DMS79 (cell line): Measurements from ENCODE around the gene GALNT16.
"Not testable (repeated sequence)": the region's sequence is repeated elsewhere in the genome, so short reads cannot be mapped to it uniquely, and the experiment has no call there.

Experiments used
- DNase-seq: peaks from one replicate; lab custom pipeline; 2025; lab: John Stamatoyannopoulos, UW

Gene GALNT16

DNA sequence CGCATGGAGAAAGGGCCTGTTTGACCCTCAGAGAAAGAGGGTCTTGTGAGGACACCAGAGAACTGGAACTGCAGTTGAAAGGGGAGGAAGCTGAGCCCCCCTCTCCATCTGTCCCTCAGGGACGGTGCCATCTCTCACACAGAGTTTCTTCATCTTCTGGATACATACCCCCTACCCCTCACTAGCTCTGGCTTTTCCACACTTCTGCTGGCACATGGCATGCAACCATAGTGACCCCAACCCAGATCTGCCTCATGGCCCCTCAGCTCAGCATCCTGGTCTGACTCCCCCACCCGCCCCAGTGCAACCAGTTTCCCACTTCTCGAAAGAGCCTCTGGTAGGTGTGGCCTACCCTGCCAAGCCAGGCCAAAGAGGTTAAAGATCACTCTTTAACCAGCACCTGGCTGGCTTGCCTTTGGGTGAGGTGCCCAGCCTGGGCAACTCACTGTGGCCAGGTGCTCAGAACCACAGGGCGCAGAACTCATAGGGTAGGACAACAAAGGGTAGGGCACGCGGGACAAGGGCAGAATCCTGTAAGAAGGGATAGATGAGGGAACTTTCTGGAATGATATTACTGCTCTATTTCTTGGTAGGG is 25.8 kb downstream of the GALNT16 start:
- DNase-seq = no peak

DNA sequence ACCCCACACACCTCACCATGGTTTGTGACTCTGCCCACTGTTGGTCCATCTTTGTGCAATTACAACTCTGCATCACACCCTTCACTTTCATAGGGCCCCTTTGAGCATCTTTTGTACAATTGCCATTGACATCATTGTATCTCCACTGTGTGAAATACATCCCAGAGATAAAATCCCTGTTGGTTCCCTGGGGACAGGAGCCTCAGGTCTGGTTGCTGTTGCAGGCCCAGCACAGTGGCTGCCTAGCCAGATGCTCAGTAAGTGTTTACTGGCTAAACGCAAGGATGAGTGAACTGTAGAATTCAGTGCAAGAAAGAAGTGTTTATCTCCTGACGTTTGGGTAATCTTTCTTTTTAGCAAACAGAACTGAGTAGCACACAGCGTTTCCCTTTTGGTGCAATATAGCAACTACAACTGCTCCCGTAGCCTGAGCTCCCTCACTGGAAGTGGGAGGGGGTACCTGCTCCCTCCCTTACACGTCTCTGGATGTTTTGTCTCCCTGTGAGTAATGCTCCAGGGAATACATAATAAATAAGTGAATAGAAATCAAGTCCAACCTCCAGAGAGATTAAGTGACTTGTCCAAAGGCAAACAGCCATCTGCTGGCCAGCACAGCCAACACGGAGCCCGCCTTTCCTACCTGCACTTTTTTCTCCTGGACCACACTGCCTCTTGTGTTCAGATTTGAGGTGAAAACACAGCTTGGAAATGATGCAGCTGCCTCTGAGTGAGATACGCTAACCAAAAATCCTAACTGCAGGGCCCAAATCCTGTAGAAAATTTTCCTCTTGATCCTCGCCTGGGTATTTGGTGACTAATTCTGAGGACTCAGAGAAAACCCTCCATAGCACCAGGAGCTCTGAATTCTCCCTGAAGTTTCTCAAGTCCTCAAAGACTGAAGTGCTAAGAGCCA is 27.4 kb downstream of the GALNT16 start:
- no peak for DNase-seq

DNA sequence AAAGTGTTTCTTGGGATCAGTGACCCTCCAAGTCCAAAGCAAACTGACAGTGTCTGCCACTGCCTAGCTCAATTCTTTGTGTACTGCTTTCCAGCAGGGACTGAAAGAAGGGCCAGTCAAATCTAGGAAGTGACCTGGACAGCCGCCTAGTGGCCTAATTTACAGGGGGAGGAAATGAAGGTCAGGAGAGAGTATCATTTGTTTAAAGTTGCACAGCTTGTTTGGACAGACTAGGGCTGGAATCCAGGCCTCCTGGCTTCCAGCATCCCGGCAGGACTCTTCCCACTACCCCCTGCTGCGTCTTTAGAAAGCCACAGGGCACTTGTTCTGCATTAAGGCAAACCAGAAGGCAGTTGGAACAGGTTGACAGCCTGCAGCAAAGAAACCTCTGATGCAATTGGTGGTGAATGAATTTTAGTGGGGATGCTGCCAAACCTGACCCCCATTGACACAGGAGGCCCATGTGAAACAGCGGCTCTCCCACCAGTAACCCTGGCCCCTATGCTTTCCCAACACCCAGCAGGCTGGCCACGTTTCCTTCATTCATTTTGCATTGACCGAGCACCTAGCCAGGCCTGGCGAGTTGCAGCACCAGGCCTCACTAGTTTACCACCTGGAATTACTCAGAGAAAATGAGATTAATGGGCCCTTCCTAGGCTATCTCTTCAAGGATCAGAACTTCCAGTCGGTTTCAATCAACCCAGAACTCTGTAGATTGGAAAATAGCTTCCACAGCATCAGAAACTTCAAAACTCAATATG is 28.2 kb downstream of the GALNT16 start:
- DNase-seq = peak; percentile 65

DNA sequence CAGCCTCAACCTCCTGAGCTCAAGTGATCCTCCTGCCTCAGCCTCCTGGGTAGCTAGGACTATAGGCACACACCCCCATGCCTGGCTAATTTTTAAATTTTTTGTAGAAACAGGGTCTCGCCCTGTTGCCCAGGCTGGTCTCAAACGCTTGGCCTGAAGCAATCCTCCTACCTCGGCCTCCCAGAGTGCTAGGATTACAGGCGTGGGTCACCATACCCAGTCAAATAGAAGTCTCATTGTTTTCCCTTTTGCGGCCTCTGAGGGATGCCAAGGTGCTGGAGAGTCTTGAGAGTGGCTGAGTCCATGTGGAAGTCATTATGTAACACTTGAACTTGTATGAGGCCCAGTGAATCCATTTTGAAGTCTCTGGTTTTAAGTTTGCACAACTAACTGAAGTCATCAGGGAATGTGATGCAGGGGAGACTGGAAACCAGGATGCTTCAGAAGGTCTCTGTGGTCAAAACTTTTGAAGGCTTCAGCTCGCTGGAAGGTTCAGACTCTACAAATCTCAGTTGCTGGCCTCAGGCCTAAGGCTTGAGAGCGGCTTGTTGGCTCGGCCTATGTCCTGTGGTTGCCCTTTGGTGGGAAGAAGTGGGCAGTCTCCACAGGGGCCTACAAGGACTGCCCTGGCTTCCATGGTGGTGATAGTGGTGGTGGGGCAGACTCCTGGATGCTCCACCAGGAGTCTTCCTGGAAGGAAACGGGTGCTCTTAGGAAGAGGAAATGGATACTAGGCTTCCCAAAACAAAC is 29.2 kb downstream of the GALNT16 start:
- DNase-seq = no peak

DNA sequence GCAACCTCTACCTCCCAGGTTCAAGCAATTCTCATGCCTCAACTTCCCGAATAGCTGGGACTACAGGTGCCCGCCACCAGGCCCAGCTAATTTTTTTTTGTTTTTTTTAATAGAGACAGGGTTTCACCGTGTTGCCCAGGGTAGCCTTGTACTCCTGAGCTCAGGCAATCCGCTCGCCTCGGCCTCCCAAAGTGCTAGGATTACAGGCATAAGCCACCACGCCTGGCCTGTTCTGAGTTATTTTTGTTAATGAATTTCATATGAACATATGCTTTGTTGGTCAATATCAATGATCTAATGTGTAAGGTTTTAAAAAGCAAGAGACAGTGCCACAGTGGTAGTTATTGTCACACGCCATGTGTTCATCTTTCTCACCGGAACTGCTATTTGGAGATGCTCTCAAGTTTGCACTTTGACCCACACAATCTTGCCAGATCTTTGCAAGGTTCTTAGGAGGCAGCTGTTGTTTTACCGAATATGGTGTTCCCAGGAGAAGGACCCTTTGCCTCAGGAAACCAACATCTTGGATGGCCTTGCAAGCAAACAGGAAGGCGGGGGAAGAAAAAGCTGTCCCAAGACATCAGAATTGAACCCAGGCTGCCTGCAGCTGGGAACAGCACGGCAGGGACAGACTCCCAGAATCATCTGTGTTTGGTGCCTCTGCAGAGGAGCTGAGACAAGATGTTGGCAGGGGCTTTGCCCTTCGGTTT is 30.0 kb downstream of the GALNT16 start:
- no peak for DNase-seq

DNA sequence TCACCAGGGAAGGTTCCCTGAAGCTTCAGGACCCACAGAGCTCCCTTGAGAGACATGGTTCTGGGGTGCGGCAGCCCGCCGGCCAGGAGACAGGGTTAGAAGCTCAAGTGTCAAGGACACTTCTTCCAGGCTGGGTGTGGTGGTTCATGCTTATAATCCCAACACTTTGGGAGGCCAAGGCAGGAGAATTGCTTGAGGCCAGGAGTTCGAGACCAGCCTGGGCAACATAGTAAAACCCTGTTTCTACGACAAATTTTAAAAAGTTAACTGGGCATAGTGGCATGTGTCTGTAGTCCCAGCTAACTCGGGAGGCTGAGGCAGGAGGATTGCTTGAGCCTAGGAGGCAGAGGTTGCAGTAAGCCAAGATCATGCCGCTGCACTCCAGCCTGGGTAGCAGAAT is 30.9 kb downstream of the GALNT16 start:
- not testable (repeated sequence) for DNase-seq

DNA sequence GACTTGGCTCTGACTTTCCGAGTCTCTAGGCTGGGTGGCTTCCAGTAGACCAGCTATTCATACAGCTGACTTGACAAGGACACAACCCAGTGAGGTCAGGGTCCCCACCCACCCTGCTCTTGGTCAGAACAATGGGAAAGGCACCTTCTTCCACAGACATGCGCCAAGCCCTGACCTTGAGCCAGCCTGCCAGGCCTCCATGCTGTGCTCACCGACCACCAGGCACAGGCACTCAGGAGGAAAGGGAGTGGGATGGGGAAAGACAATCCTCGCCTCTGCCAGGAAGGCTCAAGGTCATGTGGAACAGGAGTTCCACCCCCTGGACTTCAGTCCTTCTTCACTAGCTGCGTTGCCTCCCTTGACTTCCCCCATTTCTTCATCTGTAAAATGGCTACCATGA is 31.4 kb downstream of the GALNT16 start:
- DNase-seq = no peak

DNA sequence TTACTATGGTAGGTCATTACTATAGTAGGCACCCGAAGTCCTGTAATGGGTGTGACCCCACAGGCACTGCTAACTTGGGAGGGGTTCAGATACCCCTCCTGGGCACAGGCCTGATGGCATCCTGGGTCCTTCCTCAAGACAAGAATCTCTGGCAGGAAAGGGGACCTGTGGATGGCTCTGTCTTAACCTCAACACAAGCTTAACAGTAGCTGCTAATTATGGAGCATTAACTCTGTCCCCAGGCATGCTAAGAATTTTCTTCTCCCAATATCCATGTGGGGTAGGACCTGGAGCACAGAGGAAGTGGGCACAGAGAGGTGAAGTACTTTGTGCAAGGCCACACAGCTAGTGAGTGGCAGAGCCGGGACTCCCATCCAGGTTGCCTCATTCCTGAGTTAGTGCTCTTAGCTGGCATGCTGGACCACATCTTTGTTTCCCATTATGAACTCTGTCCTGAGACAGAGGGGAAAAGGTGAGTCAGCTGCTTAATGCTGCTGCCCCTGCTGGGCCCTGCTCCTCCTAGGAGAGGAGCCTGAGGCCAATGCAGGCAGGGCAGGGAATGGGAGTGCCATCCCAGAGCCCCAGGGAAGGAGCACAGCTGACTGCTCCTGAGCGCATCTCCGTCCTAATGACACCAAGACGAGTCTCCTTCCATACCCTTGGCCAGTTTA is 32.1 kb downstream of the GALNT16 start:
- DNase-seq = no peak

DNA sequence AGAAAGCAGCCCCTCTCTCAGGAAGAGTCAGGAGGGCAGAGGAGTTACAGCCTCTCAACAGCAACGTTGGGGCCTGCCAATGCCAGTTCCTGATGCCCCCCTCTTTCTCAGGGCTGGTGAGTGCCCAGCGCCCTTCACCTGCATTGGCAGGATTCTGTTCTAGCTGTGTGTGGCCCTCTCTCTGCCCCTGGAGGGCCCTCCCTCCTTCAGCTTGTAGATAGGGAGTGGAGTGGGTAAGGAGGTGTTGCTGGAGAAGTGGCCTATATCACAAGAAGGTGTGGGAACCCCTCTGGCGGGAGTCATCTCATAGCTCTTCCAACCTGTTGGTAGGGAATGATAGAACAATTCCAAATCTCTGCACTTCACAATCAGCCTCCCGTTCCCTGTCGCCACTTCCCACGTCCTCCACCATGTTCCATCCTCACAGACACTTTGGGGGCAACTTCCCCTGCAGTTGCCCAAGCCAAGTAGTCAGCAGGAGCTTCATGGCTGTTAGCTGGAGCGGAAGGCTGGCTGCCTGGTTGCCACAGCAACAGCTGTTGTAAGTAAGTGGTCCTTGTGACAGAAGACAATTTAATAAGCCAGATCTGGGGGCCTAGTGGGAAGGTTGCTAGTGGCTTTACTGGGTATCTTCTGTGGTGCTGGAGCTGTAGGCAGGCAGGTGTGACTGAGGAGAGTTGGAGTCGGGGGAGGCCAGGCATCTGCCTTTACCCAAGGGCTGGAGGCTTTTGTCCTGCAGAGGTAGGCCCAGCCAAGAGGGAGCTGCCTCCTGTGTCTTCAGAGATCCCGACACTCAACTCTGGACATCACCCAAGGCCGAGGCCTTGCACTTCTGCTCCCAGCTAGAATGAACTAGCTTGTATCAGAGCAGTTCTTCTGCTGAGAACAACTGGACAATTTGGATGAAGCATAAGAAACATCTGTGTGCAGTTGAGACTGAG is 38.4 kb downstream of the GALNT16 start:
- DNase-seq = peak; percentile 94

DNA sequence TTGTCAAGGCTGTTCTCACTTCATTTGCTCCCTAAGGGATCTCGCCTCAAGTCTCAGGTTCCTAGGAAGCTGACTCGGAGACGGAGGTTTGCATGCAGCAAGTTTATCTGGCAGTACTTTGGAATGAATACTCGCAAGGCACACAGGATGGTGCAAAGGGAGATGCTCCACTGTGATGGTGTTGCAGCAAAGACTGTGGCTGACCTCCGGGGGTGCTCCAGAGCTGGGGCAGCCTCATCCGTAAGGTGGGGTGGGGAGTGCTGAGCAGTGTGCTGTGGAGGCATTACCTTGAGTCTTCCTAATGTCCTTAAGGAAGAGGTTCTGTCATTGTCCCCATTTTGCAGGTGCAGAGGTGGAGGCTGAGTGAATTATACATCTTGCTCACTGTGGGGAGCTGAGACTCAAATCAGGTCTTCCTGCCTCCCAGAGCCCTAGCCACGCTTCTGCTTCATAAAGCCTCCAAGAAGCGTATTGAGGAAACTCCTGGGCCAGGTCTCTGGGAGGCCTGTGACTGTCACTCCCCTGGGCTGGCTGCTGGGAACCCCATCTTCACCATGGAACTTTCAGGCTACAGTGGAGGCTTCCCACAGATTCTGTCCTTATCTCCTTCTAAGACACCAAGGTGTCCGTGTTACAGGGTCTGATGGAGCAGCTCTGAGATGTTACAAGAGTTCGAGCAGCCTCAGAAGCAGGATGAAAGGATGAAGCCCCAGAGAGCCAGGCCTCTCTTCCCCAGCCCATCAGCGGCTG is 39.5 kb downstream of the GALNT16 start:
- DNase-seq = no peak

DNA sequence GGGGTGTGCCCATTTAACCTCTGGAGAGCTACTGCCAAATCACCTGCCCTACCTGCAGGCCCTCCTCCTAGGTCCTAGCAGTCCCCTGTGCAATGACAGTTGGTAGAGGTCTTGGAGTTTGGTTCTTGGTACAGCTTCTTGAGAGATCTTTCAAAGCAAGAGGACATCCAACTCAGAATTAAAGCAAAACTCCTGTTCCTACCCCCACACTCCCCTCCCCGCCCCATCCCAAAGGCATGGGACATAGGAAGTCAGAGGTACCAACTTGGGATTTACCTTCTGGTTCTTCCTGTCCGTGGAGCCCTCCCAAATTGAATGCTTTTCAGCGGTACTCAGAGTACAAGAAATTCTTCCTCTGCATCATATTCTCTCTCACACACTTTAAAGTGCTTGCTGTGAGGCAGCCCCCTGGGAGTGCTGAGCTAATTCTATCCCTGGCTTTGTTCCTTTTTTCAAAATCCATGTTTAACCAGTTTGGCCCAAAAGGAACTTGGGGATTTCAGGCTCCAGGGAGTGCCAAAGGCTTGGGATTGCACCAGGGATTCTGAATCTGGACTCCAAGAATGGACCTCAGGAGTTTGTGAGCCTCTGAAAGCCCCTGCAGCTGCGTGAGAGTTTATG is 40.8 kb downstream of the GALNT16 start:
- DNase-seq = no peak

DNA sequence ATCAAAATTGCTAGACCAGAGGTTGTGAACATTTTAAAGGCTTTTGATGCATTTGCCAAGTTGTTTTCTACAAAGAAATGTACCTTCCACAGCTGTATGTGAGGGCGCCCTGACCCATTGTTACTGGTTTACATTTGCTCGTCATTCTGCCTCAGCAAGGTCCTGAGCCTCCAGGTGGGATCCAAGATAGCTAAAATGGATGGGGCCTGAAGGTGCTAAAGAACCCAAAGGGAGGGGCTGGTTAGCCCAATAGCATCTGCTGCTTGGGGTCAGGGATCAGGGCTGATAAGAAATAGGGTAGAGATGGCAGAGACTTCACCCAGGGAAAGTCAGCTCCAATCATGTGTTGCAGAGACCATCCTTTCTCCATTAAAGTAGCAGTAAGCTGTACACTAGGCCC is 43.1 kb downstream of the GALNT16 start:
- DNase-seq = no peak

DNA sequence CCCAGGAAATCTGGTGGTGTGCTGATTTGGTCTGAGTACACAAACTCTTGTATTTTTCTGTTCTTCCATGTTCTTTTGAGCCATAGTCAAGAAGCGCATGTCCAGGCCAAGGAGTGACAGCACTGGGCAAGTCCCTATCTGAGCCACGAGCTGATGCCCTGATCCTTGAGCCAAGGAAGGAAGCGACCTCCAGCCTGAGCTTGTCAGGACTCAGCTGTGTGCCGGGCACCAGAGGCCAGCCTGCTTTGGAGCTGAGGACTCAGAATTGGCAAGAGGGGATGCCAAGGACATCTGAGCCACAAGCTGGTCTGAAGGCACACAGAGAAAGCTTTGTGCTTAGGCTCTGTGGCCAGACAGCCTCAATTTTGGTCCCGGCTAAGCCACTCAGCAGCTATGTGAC is 52.6 kb downstream of the GALNT16 start:
- no peak for DNase-seq

DNA sequence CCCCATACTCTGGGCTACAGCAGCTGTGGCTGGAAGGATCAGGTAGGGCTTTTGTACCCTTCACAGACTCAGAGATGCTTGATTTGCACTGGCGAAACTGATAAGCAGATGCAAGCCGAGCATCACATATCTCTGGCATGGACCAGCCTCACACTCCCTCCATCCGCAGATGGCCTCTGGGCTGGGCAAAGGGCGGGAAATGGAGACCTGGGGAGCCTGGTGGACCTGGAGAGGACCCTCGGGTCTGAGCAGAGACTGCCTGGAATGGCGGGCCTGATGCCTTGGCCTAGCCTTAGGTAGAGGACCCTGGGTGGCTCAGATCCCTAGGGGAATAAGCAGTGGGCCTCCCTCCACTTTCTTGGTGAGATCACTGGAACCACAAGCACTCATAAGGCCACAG is 53.2 kb downstream of the GALNT16 start:
- no peak for DNase-seq

DNA sequence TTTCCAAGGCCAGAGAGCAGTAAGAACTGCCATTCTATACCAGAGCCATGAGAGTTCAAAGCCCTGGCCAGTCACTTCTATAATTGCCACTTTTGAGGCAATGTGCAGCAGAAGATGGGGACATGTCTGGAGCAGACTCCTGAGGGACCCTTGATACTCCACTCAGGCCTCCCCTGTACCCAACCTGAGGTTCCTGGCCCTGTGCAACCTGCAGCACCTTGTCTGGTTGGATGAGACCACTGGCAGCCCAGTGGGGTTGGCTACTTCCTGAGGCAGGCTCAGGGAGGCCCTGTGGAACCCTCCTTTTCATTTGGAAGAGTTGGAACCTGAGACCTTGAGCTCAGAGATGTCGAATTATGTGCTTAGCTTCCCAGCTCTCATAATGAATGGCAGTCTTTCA is 54.4 kb downstream of the GALNT16 start:
- DNase-seq = no peak

DNA sequence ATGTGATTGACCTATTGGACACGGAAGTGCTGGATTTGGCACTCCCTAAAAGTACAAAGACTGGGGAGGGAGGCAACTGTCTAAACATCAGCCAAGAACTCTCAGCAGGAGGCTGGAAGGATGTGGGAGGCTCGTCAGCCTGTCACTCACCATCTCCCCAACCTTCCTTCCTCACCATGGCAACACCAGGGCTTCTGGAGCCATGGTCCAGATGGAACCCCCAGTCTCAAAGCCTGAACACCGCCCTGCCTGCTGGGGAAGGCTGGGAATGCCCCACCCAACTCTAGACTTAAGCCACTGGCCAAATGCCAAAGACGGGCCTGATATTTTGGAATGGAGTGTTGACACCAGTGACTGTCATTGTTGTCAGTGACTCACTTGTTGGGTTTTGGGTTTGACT is 55.3 kb downstream of the GALNT16 start:
- no peak for DNase-seq

DNA sequence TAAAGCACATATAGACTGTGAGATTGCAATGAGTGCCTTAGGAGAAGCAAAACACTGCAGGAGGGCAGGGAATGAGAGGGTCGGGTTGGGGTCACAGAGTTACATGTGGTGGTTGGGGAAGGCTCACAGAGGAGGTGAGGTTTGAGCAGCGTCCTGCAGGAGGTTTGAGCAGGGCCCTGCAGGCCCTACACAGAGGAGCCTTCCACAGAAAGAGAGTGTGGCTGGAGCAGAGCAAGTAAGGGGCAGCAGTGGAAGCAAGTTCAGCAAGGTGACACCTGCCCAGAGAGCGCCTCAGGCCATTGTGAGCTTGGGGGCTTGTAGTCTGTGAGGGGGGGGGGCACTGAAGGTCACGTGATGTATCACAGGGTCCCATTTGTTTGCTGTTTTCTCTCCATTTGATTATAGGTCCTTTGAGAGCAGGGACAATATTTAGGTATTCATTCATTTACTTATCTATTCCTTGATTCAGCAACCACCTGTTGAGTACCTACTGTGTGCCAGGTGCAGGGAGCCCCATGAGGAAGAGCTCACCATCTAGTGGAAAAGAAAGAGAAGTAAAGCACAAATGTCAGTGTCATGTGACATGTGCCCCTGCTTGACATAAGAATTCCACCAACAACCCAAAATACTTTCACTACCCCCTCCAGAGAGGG is 56.6 kb downstream of the GALNT16 start:
- no peak for DNase-seq

DNA sequence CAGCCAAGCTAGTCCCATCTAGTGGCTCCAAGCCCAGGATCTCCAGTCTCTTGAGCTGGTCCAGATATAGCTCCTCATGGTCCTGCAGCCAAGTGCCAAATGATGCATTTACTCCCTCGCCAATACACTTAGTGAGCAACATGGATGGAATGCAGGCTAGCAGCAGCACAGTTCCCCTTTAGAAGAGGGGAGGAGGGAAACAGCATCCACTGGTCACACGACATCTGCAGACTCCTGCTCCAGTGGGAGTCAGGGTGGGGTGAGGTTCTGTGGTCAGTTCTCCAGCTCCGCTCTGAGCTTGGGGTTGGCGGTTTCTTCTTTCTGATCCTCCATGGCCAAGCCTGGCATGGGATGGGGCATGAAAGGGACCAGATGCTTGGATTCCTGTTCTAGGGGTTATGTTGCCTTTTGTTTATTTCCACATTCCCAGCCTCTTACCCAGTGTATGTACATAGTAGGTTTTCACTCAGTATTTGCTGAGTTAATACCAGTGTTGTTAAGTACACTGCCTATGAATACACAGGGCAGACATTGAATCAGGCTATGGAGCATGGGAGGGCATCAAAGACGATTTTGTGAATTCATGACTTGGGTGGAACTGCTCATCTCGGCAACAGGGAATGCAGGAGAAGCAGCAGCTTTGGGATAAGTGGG is 57.3 kb downstream of the GALNT16 start:
- no peak for DNase-seq
